SU-DHL-6 (cell line): Measurements from ENCODE around the gene ATE1.

Source experiments
- H2AFZ ChIP-seq: fragments of 200-600 bp; sonication (generic); 2 replicates; pipeline ENCODE4 v1.6.1; 2014; ENCODE audit warnings: low read depth, mild to moderate bottlenecking, moderate library complexity, mixed read lengths, antibody characterized with exemption, low read length; ENCODE audit not compliant: severe bottlenecking
- H3F3A ChIP-seq: fragments of 200-600 bp; shearing (Covaris generic); 2 replicates; pipeline ENCODE4 v1.6.0; 2016; ENCODE audit warnings: antibody characterized with exemption, mild to moderate bottlenecking; ENCODE audit not compliant: insufficient read depth
- H3K27ac ChIP-seq: fragments of 200-600 bp; sonication (generic); 2 replicates; pipeline ENCODE4 v1.5.1; 2016; ENCODE audit warnings: low read depth, mild to moderate bottlenecking, low read length, moderate library complexity, mixed read lengths
- H3K27me3 ChIP-seq: fragments of 200-600 bp; sonication (generic), shearing (Covaris generic); 2 replicates; pipeline ENCODE4 v1.6.0; 2014; ENCODE audit warnings: mild to moderate bottlenecking, low read length
- H3K36me3 ChIP-seq: fragments of 200-600 bp; sonication (generic); 2 replicates; pipeline ENCODE4 v1.6.1; 2014; ENCODE audit warnings: mild to moderate bottlenecking, low read length, mixed read lengths
- H3K4me2 ChIP-seq: fragments of 300-600, 200-600 bp; shearing (Covaris generic), sonication (generic); 2 replicates; pipeline ENCODE4 v1.6.0; 2014; ENCODE audit warnings: low read length, low read depth, mild to moderate bottlenecking; ENCODE audit not compliant: poor library complexity, severe bottlenecking
- H3K4me3 ChIP-seq: fragments of 200-600 bp; sonication (generic); 2 replicates; pipeline ENCODE4 v1.5.1; 2014; ENCODE audit warnings: antibody characterized with exemption, low read length, mild to moderate bottlenecking, mixed read lengths; ENCODE audit not compliant: insufficient read depth, poor library complexity, severe bottlenecking
- H3K79me2 ChIP-seq: fragments of 200-600 bp; sonication (generic); 2 replicates; pipeline ENCODE4 v1.6.1; 2014; ENCODE audit warnings: mild to moderate bottlenecking, low read length, moderate library complexity; ENCODE audit not compliant: insufficient read depth
- H3K9ac ChIP-seq: fragments of 200-600 bp; sonication (generic); 2 replicates; pipeline ENCODE4 v1.7.0; 2014; ENCODE audit warnings: mild to moderate bottlenecking, low read length
- H3K9me2 ChIP-seq: fragments of 200-600 bp; sonication (generic); replicated peaks from 2 replicates; pipeline ENCODE4 v1.6.1; 2014; ENCODE audit warnings: low read length; ENCODE audit not compliant: insufficient read depth
- H3K9me3 ChIP-seq: fragments of 200-600 bp; sonication (generic); 2 replicates; pipeline ENCODE4 v1.6.1; 2014; ENCODE audit warnings: low read length, mixed read lengths; ENCODE audit not compliant: insufficient read depth
- H4K20me1 ChIP-seq: fragments of 200-600 bp; sonication (generic); 2 replicates; pipeline ENCODE4 v1.6.1; 2014; ENCODE audit warnings: low read depth, mild to moderate bottlenecking, antibody characterized with exemption, low read length, moderate library complexity, mixed read lengths
- CTCF ChIP-seq: fragments of 200-600 bp; sonication (generic); IDR thresholded peaks from one replicate; pipeline ENCODE4 v1.5.1; 2017; ENCODE audit warnings: antibody characterized with exemption, mild to moderate bottlenecking, low read length, moderate library complexity; ENCODE audit not compliant: insufficient read depth, poor library complexity, severe bottlenecking
- EZH2phosphoT487 ChIP-seq: fragments of 200-600 bp; sonication (generic), shearing (Covaris generic); conservative IDR thresholded peaks from 2 replicates; pipeline ENCODE4 v1.6.1; 2018; ENCODE audit warnings: mild to moderate bottlenecking, antibody characterized with exemption, low read length, moderate library complexity, mixed read lengths

The ATE1 gene

GRCh38 chr10:121961456-121961855 lies 33.6 kb upstream of the ATE1 start:
- Histone ChIP-seq H3K4me3 (no peak overlapping the region), H3F3A (no peaks in the 10 kb centered on the region), H3K79me2 (no peaks in the 10 kb centered on the region), H3K9me3 (no peaks in the 10 kb centered on the region), H2AFZ (no peak overlapping the region), H4K20me1 (no peaks in the 10 kb centered on the region), H3K9me2 (no peaks in the 10 kb centered on the region), H3K27ac (no peak overlapping the region), H3K9ac (no peak overlapping the region), H3K4me2 (no peak overlapping the region), H3K27me3 (no peaks in the 10 kb centered on the region), H3K36me3 (peaks cover 27% of the 10 kb centered on the region)
- TF ChIP-seq CTCF (no peak), EZH2phosphoT487 (no peak)

DNA sequence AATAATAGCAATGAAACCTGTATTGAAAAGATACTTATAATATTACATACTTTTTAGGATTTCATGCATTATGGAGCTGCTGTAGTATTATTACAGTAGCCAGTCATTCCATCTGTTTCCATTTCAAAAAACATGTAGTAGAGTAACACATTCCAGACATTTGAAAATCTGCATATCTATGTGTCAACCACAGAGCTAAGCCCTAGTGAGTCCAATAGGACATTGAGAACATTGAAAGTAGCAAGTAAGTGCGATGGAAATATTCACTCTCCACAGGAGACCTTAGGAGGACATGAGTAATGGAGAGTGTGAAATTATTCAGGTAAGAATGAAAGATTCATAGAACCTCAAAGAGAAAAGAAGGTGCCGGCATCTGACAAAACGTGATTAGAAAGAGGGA lies 31.8 kb upstream of the ATE1 start:
- Histone ChIP-seq H3F3A (no peaks in the 10 kb centered on the region), H3K36me3 (peaks cover 13% of the 10 kb centered on the region), H3K9me3 (no peaks in the 10 kb centered on the region), H3K4me2 (no peak overlapping the region), H3K9ac (no peak overlapping the region), H3K79me2 (no peaks in the 10 kb centered on the region), H3K27ac (no peak overlapping the region), H3K4me3 (no peak overlapping the region), H4K20me1 (no peaks in the 10 kb centered on the region), H2AFZ (no peak overlapping the region), H3K27me3 (no peaks in the 10 kb centered on the region), H3K9me2 (no peaks in the 10 kb centered on the region)
- TF ChIP-seq EZH2phosphoT487: no peak
- TF ChIP-seq CTCF: no peak

GRCh38 chr10:121956111-121957061 lies 28.6 kb upstream of the ATE1 start:
- no peaks in the 10 kb centered on the region for H3K27me3 ChIP-seq
- H3K4me2 ChIP-seq: no peak overlapping the region
- no peaks in the 10 kb centered on the region for H3K9me2 ChIP-seq
- TF ChIP-seq EZH2phosphoT487 (no peak), CTCF (no peak)
- no peak overlapping the region for H2AFZ ChIP-seq
- H3F3A ChIP-seq: no peaks in the 10 kb centered on the region
- no peak overlapping the region for H3K27ac ChIP-seq
- no peaks in the 10 kb centered on the region for H3K79me2 ChIP-seq
- H3K36me3 ChIP-seq: peaks cover 11% of the 10 kb centered on the region
- no peaks in the 10 kb centered on the region for H3K9me3 ChIP-seq
- H3K9ac ChIP-seq: no peak overlapping the region
- no peak overlapping the region for H3K4me3 ChIP-seq
- H4K20me1 ChIP-seq: no peaks in the 10 kb centered on the region
